Esophagus (tissue), 2 donors: Measurements from ENCODE around the gene TRPC4. TPM values are rescaled to one million over a fixed set of nuclear protein-coding genes. Genes with fewer than 3 reads are reported as not detected.

Source experiments
- H3K27ac ChIP-seq, 2 donors: one replicate each; pipeline ENCODE4 v1.5.1; 2013; ENCODE audit warnings: low read depth in 2 of 2, mild to moderate bottlenecking in 2 of 2, inconsistent platforms in 1 of 2, low read length in 1 of 2, moderate library complexity in 1 of 2
- H3K27me3 ChIP-seq, 2 donors: one replicate each; pipeline ENCODE4 v1.6.1; 2013; ENCODE audit warnings: low read length in 2 of 2, control low read depth in 1 of 2, mild to moderate bottlenecking in 1 of 2; ENCODE audit not compliant: insufficient read depth in 2 of 2, control insufficient read depth in 1 of 2
- H3K36me3 ChIP-seq, 2 donors: one replicate each; pipeline ENCODE4 v1.6.1; 2013; ENCODE audit warnings: low read length in 1 of 2; ENCODE audit not compliant: control insufficient read depth in 2 of 2, insufficient read depth in 2 of 2
- H3K4me1 ChIP-seq, 2 donors: one replicate each; pipeline ENCODE4 v1.6.1; 2013; ENCODE audit warnings: low read length in 1 of 2; ENCODE audit not compliant: control insufficient read depth in 2 of 2, insufficient read depth in 2 of 2
- H3K4me3 ChIP-seq, 2 donors: one replicate each; pipeline ENCODE4 v1.5.1; 2013; ENCODE audit warnings: low read length in 2 of 2, mild to moderate bottlenecking in 2 of 2, low read depth in 1 of 2, moderate library complexity in 1 of 2
- H3K9me3 ChIP-seq, 2 donors: one replicate each; pipeline ENCODE4 v1.6.1; 2013; ENCODE audit warnings: mild to moderate bottlenecking in 2 of 2, low read depth in 1 of 2, low read length in 1 of 2, moderate library complexity in 1 of 2; ENCODE audit not compliant: control insufficient read depth in 2 of 2, insufficient read depth in 1 of 2
- WGBS, 2 donors: extraction: QIAGEN DNeasy Blood & Tissue Kit; methylation state at CpG; one replicate each; pipeline ENCODE4 v1.1.7; 2013; 5-methylcytosine and 5-hydroxymethylcytosine counted together
- polyA plus RNA-seq, 2 donors: library from polyadenylated mRNA; stranded (reverse); fragments of 200-250 nt; gene quantifications; one replicate each; pipeline ENCODE4 v1.2.3, GENCODE V29; 2013
- donor health status: healthy with polysubstance abuse.
- donor health status: Bipolar disorder and iron deficiency.

TRPC4 gene
- polyA plus RNA-seq, 2 donors: 0.04 to 0.06 TPM

- WGBS, 2 donors: 89 to 92% methylated on average over 1 of the region's 1 CpG
- Histone ChIP-seq H3K27ac (no peak overlapping the region), H3K4me3 (no peak overlapping the region), H3K4me1 (no peaks in the 10 kb centered on the region), H3K27me3 (no peaks in the 10 kb centered on the region), H3K9me3 (no peaks in the 10 kb centered on the region), H3K36me3 (no peaks in the 10 kb centered on the region)
Observed at GRCh38 chr13:37657956-37658355, 211.6 kb downstream of the TRPC4 start.

- no peaks in the 10 kb centered on the region for H3K9me3 ChIP-seq
- H3K36me3 ChIP-seq: no peaks in the 10 kb centered on the region
- H3K4me3 ChIP-seq: no peak overlapping the region
- H3K27ac ChIP-seq: no peak overlapping the region
- no peaks in the 10 kb centered on the region for H3K4me1 ChIP-seq
- WGBS, 2 donors: 54 to 60% methylated on average over 2 of the region's 2 CpGs
- H3K27me3 ChIP-seq: no peaks in the 10 kb centered on the region
Observed at GRCh38 chr13:37657134-37657533, 212.4 kb downstream of the TRPC4 start.

- no peaks in the 10 kb centered on the region for H3K4me1 ChIP-seq
- H3K36me3 ChIP-seq: no peaks in the 10 kb centered on the region
- H3K4me3 ChIP-seq: no peak overlapping the region
- no peaks in the 10 kb centered on the region for H3K9me3 ChIP-seq
- no peak overlapping the region for H3K27ac ChIP-seq
- no peaks in the 10 kb centered on the region for H3K27me3 ChIP-seq
- 66 to 74% methylated on average over 7 of the region's 7 CpGs for WGBS, 2 donors
Observed at GRCh38 chr13:37656247-37656940, 213.2 kb downstream of the TRPC4 start.

- WGBS, 2 donors: 74 to 87% methylated on average over 1 of the region's 1 CpG
- no peaks in the 10 kb centered on the region for H3K4me1 ChIP-seq
- H3K36me3 ChIP-seq: no peaks in the 10 kb centered on the region
- H3K27ac ChIP-seq: no peak overlapping the region
- H3K27me3 ChIP-seq: no peaks in the 10 kb centered on the region
- no peaks in the 10 kb centered on the region for H3K9me3 ChIP-seq
- no peak overlapping the region for H3K4me3 ChIP-seq
Observed at GRCh38 chr13:37652596-37652995, 217.0 kb downstream of the TRPC4 start.

- H3K4me1 ChIP-seq: no peaks in the 10 kb centered on the region
- H3K4me3 ChIP-seq: no peak overlapping the region
- no peak overlapping the region for H3K27ac ChIP-seq
- 85 to 89% methylated on average over 1 of the region's 1 CpG for WGBS, 2 donors
- H3K36me3 ChIP-seq: no peaks in the 10 kb centered on the region
- H3K27me3 ChIP-seq: no peaks in the 10 kb centered on the region
- H3K9me3 ChIP-seq: no peaks in the 10 kb centered on the region
Observed at GRCh38 chr13:37651891-37652290, 217.7 kb downstream of the TRPC4 start.

- H3K9me3 ChIP-seq: no peaks in the 10 kb centered on the region
Observed at GRCh38 chr13:37648609-37649008, 221.0 kb downstream of the TRPC4 start.

GRCh38 chr13:37647031-37647650 is 222.4 kb downstream of the TRPC4 start:
- 42% methylated on average over 5 of the region's 5 CpGs for WGBS, 2 donors
- Histone ChIP-seq H3K9me3 (no peaks in the 10 kb centered on the region), H3K27me3 (no peaks in the 10 kb centered on the region), H3K4me1 (no peaks in the 10 kb centered on the region), H3K4me3 (no peak overlapping the region), H3K27ac (no peak overlapping the region), H3K36me3 (no peaks in the 10 kb centered on the region)

More at GRCh38 chr13:37648609-37649008, 221.0 kb downstream of the TRPC4 start:
- Histone ChIP-seq H3K4me3 (no peak overlapping the region), H3K4me1 (no peaks in the 10 kb centered on the region), H3K36me3 (no peaks in the 10 kb centered on the region), H3K27me3 (no peaks in the 10 kb centered on the region), H3K27ac (no peak overlapping the region)

- H3K27me3 ChIP-seq: no peaks in the 10 kb centered on the region
- 47 to 56% methylated on average over 3 of the region's 3 CpGs for WGBS, 2 donors
- no peak overlapping the region for H3K27ac ChIP-seq
Observed at GRCh38 chr13:37646531-37646930, 223.0 kb downstream of the TRPC4 start.

GRCh38 chr13:37645181-37645740 is 224.3 kb downstream of the TRPC4 start:
- H3K4me1 ChIP-seq: no peaks in the 10 kb centered on the region
- no peak overlapping the region for H3K4me3 ChIP-seq
- H3K27me3 ChIP-seq: no peaks in the 10 kb centered on the region
- no peaks in the 10 kb centered on the region for H3K36me3 ChIP-seq
- no peak overlapping the region for H3K27ac ChIP-seq
- H3K9me3 ChIP-seq: no peaks in the 10 kb centered on the region
- 36% methylated on average over 7 of the region's 7 CpGs for WGBS, 2 donors

More at GRCh38 chr13:37646531-37646930, 223.0 kb downstream of the TRPC4 start:
- Histone ChIP-seq H3K4me3 (no peak overlapping the region), H3K36me3 (no peaks in the 10 kb centered on the region), H3K9me3 (no peaks in the 10 kb centered on the region), H3K4me1 (no peaks in the 10 kb centered on the region)

- H3K27me3 ChIP-seq: no peaks in the 10 kb centered on the region
- H3K36me3 ChIP-seq: no peaks in the 10 kb centered on the region
- whole genome bisulfite sequencing, 2 donors: 93 to 96% methylated on average over 2 of the region's 2 CpGs
- no peak overlapping the region for H3K4me3 ChIP-seq
- no peaks in the 10 kb centered on the region for H3K4me1 ChIP-seq
- H3K9me3 ChIP-seq: no peaks in the 10 kb centered on the region
- H3K27ac ChIP-seq: no peak overlapping the region
Observed at GRCh38 chr13:37641391-37641790, 228.2 kb downstream of the TRPC4 start.
